Fibroblast of skin of left biceps (primary cell): ENCODE results near the gene PLAC8.
A peak's percentile ranks its signal among the peaks of the same experiment; 100 is the strongest.
"Not testable (repeated sequence)": the region's sequence is repeated elsewhere in the genome, so short reads cannot be mapped to it uniquely, and the experiment has no call there.

ENCODE experiments used
- DNase-seq, 2 experiments: peaks; one replicate each; pipeline ENCODE4 v3.0.0-alpha.2; 2013; ENCODE audit warnings: low read depth in 2 of 2

Gene PLAC8

DNA sequence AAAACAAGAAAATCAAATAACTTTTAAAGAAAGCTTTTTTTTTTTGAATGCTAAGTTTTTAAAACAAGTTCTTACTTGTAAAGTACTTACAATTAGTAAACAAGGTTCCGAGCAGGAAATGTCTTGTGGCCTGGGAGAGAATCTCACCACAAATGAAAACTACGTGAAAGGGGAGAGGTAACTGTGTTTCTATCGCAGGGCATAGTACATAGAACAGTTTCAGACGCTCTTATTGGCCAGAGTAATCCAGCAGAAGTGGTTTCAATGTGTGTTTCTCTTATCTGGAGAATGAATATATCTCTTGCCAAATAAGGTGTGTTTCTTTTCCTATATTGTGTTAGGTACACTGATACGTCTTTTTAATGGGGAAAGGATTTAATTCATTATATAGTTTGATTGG lies at the start of gene PLAC8:
TSS of gene PLAC8 (minus strand) at position 154 of the 400 bp plus-strand sequence. CDS start 6,808 bp downstream, outside the sequence.
- DNase-seq: no peak

DNA sequence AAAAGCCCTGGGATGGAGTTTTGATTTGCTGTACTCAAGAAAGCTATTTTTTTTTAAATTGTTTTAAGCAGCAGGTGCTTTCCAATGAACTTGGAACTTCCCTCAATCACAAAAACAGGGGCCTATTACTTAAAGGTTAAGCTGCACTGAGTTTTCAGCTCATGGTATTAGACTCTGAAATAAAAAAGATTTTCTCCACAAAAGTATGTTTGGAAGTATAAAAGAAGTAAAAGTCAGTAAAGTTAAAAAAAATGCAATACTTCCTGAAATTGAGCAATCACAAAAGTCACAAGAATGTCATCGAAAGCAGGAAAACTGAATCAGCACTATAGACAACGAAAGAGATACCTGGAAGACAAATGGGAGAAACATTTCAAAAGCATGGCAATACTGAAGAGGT lies 38.9 kb upstream of the PLAC8 start:
- DNase-seq: no peak

GRCh38 chr4:83152746-83153145 lies 38.2 kb upstream of the PLAC8 start:
- DNase-seq: no peak

GRCh38 chr4:83151651-83152050 lies 37.1 kb upstream of the PLAC8 start:
- DNase-seq: no peak

DNA sequence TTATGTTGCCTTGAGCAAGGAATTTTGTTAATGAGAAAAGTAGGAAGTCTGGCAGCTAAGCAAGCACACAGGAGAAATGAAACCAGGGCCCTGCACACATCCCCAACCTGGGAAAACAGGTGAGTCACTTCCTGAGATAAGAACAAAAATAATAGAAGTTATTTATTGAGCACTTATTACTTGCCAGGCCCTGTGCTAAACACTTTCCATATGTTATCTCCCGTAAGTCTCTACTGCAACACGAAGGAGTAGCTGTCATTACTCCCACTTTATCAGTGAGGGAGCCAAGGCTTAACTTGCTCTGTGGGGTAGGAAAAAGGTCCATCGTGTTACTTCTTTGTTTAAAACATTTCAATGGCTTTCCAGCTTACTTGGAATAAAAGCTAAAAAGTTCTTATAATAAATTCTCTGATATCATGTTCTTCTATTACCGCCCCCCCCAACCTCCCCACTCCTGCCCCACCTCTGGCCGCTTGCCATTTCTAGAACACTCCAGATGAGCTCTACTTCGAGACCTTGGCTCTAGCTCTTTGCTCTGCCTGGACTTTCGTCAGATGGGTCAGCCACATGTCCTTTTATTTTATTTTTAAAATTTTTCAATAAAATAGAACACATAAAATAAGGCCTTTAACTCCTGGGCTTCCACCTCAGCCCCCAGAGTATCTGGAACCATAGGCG lies 36.3 kb upstream of the PLAC8 start:
- no peak for DNase-seq

DNA sequence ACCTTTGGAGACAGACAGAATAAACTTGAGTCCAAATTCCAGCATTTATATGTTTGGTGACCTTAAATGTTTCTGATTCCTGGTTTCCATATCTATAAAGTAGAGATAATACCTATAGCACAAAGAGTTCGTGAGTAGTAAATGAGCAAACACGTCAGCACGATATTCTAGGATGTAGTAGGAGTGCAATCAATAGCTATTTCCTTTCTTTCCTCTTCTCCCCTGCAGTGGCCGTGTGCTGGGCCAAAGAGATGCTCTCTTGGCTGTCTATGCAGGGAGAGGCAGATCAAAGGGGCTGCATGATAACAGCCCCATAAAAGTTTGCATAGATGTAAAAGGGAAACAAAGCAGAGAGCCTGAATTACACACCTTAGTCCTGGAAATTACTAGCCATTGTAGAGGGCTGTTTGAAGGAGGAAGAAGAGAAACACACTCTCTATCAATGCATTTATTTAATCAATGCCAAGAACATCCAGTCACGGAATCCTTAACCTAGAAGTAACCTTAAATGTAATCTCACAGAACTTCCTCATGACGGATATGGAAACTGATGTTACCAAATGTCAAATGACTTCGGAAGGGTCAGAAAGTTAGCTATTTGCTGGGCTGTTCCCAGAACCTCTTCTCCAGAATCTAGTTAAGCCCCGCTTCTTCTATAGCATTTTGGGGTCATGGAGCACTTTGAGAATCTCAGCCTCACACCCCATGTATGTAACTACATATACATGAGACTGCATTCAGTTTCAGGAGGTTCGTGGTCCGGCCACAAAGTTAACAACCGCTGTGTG lies 35.5 kb upstream of the PLAC8 start:
- no peak for DNase-seq

- DNase-seq: no peak
Measured at GRCh38 chr4:83146841-83147240, 32.3 kb upstream of the PLAC8 start.

GRCh38 chr4:83145776-83146175 lies 31.2 kb upstream of the PLAC8 start:
- DNase-seq: not testable (repeated sequence)

DNA sequence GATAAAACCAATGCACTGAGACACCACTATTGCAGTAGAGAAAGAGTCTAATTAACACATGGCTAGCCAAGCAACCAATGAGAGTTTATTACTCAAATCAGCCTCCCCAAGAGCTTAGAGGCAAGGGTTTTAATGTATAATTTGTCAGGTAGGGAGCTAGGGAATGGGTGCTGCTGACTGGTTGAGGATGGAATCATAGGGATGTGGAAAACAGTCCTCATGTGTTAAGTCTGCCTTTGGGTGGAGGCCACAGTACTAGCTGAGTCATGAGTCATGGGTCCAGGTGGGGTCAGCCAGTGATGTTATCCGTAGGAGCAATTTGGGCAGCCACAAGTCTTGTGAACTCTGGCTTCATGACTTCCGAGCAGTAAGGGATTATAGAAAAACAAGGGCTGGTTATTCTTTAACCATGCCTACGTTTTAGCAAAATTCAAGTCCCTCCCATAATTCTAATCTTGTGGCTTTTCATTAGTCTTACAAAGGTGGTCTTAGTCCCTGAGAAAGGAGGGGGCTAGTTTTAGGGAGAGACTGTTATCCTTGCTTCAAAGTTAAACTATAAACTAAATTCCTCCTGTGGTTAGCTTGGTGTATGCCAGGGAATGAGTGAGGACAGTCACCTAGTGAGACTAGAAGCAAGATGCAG lies 25.1 kb upstream of the PLAC8 start:
- DNase-seq: no peak

DNA sequence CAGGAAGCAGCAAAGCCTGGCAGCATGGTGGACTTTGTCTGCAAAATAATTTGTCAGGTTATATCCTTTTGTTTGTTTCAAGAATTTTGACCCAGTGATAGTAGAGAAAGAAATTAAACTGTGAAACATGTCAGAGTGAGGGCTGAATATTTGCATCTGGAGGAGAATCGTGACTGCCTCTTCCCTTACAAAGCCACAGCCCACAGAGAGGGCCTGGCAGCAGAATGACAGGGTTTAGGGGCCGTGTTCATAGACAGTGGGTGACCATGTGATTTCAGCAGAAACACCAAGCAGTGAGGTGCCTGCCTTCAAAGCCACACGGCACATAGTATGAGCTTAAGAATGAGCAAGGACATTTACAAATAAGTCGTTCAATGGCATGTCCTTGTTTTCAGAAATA lies 24.4 kb upstream of the PLAC8 start:
- no peak for DNase-seq

- DNase-seq: no peak
Measured at GRCh38 chr4:83132065-83132464, 17.5 kb upstream of the PLAC8 start.

DNA sequence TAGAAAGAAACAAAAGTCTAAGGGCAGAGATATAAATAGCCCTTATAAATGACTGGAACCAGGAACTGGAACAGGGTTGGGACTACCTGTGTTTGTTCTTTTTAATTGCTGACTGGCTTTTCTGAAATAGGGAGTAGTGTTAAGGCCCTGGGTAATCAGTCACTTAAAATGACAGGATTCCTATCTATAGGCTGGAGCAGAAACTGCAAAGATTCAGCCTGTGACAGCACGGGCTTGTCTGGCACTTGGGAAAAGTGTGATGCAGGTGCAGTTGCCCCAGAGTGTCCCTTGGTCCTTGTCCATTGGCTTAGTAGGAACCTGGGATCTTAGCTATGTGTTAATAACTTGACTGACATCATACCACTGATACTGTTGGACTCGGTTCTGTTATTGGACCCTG lies 14.7 kb upstream of the PLAC8 start:
- DNase-seq: no peak

GRCh38 chr4:83128240-83128929 lies 13.9 kb upstream of the PLAC8 start:
- DNase-seq: peak; percentile 66 to 69

- no peak for DNase-seq
Measured at GRCh38 chr4:83125738-83126141, 11.2 kb upstream of the PLAC8 start.

- no peak for DNase-seq
Measured at GRCh38 chr4:83124111-83124780, 9.7 kb upstream of the PLAC8 start.

DNA sequence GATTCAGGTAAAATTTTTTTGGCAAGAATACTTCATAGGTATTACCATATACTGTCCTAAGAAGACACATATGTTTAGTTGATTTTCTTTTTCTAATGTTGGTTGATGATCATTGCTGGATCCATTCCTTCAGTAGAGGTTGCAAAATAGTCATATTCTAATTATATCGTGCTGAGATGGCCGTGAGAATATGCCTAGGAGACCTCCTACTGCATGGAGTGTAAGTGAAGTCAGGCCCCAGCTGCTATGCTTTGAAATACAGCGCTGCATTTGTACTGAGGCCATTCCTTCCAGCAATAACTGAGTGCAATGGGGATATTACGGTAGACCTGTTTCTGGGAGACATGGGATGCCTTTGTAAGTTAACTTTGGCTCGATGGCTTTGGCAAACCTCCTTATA lies 6.7 kb upstream of the PLAC8 start:
- no peak for DNase-seq

- DNase-seq: peak; percentile 35 to 40
Measured at GRCh38 chr4:83118869-83119268, 4.3 kb upstream of the PLAC8 start.

DNA sequence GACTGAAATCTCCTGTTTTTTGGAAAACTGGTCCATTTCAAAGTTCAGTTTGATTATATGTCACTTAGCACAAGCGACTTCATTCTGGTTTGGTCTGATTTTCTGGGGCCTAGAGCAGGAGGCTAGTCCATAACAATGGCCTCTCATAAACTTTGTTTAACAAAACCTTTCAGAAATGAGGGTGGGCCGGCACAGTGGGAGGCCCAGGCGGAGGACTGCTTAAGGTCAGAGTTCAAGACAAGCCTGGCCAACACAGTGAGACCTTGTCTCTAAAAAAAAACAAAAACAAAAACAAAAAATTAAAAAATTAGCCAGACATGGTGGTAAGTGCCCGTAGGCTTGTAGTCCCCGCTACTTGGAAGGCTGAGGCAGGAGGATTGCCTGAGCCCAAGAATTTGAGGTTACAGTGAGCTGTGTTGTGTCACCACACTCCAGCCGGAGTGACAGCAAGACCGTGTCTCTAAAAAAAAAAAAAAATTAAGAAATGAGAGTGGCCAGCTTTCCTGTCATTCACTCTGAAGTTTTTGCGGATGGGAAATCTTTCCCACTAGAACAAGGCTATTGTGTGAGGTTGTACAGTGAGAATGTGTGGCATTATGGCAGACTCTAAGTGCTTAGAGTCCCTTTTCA lies 1.2 kb upstream of the PLAC8 start:
- no peak for DNase-seq

GRCh38 chr4:83115000-83115399 lies 471 bp upstream of the PLAC8 start:
- peak; percentile 15 to 22 for DNase-seq

GRCh38 chr4:83113429-83113786 lies 1.1 kb downstream of the PLAC8 start:
- DNase-seq: no peak
